Fibroblast of the aortic adventitia (primary cell): ENCODE measurements around the gene SH3RF2. TPM values are rescaled to one million over a fixed set of nuclear protein-coding genes. Genes with fewer than 3 reads are reported as not detected.

ENCODE experiments used
- DNase-seq: peaks from one replicate; pipeline ENCODE4 v3.0.0-alpha.2; 2010; ENCODE audit warnings: low read depth
- H3K4me3 ChIP-seq: 2 replicates; pipeline ENCODE4 v1.5.1; 2011; ENCODE audit warnings: low read depth, mild to moderate bottlenecking, control low read depth, low read length, moderate library complexity
- total RNA-seq: library from RNA; depleted of rRNA; stranded (reverse); fragments of >200 nt; gene quantifications from 2 replicates; pipeline ENCODE4 v1.2.3, GENCODE V29; 2012; ENCODE audit warnings: low replicate concordance
- TF ChIP-seq, protein P1 (sequence below): IDR thresholded peaks from 2 replicates; pipeline ENCODE4 v1.5.1; 2011; ENCODE audit warnings: mild to moderate bottlenecking, low read length, control low read depth, inconsistent platforms; ENCODE audit not compliant: insufficient read depth

Gene SH3RF2
- total RNA-seq, 1 donor = 6.7 TPM

DNA sequence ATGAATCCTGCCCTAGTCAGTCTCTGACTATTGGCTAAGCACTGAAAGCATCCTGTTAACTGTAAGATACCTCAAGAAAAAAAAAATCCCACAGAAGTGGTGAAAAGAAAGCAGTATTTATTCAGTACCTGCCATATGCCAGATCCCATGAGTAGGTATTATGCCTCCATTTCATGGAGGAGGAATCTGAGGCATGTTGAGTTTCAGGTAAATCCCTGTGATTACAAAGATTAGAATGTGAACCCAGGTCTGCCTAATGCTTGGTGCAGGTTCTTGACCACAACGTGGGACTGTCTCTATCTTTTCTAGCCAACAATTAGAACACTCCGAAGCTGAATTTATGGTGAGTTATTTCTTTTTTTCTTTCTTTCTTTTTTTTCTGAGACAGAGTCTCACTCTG lies 30.9 kb downstream of the SH3RF2 start:
- TF ChIP-seq, protein P1, sequence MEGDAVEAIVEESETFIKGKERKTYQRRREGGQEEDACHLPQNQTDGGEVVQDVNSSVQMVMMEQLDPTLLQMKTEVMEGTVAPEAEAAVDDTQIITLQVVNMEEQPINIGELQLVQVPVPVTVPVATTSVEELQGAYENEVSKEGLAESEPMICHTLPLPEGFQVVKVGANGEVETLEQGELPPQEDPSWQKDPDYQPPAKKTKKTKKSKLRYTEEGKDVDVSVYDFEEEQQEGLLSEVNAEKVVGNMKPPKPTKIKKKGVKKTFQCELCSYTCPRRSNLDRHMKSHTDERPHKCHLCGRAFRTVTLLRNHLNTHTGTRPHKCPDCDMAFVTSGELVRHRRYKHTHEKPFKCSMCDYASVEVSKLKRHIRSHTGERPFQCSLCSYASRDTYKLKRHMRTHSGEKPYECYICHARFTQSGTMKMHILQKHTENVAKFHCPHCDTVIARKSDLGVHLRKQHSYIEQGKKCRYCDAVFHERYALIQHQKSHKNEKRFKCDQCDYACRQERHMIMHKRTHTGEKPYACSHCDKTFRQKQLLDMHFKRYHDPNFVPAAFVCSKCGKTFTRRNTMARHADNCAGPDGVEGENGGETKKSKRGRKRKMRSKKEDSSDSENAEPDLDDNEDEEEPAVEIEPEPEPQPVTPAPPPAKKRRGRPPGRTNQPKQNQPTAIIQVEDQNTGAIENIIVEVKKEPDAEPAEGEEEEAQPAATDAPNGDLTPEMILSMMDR = no peak
- no peak for DNase-seq
- H3K4me3 ChIP-seq = no peak overlapping the region

DNA sequence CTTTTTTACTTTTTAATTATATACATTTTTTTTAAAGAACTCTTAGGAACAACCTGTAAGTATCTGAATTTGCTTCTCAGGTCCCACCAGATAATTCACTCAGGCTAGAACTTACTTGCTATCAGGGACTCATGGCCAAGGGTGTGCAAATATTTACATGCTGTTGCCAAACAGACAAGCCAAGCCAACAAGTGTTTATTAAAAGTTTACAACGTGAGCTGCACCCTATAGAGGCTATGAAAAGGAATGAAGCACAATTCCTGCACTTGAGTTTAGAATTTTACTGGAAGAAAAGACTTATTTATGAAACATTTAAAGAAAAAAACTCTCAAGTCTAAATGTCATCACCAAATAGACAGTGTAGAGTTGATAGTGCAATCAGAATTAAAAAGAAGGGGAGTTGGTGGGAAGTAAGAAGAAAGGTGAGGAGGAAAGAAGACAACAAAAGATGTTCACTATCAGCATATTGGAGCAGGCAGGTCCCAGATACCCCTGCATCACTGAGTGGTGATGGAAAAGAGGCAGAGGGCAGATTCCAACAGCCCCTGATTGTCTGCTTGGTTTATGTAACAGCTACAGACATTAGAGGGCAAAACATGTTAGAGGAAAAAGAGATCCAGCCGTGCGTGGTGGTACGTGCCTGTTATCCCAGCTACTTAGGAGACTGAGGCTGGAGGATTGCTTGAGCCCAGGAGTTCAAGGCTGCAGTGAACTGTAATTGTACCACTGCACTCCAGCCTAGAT lies 32.8 kb downstream of the SH3RF2 start:
- TF ChIP-seq, protein P1 = no peak
- no peak overlapping the region for H3K4me3 ChIP-seq
- no peak for DNase-seq

DNA sequence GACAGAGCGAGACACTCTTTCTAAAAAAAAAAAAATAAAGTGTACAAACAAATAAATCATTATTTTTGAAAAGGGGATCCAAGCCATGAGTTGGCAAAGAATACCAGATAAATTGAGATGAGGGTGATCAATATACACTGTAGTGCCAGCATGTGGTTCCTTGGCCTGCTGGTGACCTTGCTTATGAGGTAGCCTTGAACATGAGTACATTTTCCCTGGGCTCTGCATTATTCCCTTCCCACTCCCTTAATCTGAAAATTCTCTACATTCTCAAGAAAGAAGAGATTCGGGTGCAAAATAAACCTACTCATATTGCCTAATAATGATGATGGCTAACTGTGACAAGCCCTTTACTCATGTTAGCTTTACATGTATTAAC lies 33.3 kb downstream of the SH3RF2 start:
- H3K4me3 ChIP-seq = no peak overlapping the region
- TF ChIP-seq, protein P1 = no peak

DNA sequence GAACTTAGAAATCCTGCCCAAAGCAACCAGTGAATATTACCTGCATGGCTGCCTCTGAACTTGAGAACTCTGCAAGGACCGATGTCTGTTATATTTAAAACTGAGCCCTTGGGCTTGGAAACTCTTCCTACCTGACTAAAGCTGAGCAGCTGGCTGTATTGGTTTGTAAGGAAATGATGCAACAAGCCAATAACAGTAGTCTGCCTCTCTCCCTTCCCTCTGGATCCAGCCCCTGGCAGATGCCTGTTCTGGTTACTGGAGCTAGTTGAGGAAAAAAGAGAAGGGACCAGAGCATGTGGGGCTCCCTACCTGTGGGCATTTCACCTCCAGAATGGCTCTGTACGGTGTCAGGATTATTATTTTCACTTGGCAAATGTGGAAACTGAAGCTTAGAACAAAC lies 34.7 kb downstream of the SH3RF2 start:
- no peak overlapping the region for H3K4me3 ChIP-seq
- DNase-seq = peak; percentile 40
- TF ChIP-seq, protein P1 = no peak

More for the DNA sequence above, 33.3 kb downstream of the SH3RF2 start:
- DNase-seq = no peak

DNA sequence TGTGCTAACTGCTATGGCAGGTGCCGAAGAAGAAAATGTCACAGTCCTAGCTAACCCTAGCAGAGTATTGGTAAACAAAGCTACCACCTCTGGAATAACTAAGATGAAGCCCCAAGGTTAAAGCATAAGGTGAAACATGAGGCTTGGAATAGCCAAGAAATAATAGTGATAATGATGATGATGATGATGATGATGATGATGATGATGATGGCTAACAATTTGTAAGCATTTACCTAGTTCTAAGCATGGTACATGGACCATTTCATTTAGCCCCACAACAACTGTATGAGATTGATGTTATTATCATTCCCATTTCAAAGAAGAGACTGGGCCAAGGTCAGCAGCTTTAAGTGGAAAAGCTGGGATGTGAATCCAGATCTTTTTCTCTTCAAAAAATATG lies 35.3 kb downstream of the SH3RF2 start:
- no peak overlapping the region for H3K4me3 ChIP-seq
- TF ChIP-seq, protein P1 = no peak
- DNase-seq = no peak

DNA sequence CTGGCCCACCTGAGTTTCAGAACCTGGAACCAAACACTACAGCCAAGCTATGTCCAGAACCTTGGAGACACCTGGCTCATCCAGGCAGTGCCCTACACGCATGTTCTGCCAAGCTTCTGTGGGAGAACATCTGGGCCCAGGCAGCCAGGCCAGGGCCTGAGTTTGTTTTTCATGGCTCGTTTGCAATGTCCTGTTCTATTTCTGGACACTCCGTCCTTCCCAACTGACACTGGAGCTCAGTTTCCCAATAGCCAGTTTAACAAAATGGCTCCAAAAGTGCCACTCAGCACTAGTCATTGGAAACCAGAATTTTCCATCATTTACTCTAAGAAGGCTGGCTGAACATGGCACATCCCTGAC lies 38.6 kb downstream of the SH3RF2 start:
- H3K4me3 ChIP-seq = no peak overlapping the region
- DNase-seq = no peak
- TF ChIP-seq, protein P1 = no peak
